GM21526 (cell line): Measurements from ENCODE around the gene PRKCE.

Experiments
- ATAC-seq: cut with Tn5 transposase; IDR thresholded peaks from one replicate; pipeline ENCODE4 v1.9.1; 2021; ENCODE audit warnings: moderate library complexity; ENCODE audit not compliant: unreplicated experiment, low FRiP score

Gene PRKCE

DNA sequence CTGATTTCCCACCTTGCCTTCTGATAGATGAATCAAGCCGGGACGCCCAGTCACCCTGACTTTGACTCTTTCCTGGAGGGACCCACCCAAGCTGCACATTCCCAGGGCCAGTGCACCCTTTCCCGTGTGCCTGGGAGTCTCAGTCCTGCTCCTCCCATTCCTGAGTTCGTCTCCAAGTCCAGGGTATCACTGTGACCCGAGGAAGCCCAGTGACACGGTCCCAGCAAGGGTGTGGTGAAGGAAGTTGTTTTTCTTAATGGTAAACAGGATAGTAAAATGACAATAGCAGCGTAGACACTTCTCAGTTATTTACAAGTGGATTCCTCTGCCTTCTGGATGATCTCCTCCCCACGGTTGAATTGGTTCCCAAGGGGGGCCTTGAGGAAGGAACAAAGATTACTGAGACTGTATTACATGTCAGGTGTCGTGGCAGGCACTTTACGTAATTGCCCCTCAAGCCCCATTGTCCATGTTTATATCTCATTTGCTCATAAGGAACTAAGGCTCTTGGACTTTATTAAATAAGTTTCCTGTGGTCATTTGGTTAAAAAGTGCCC is 123.3 kb downstream of the PRKCE start:
- ATAC-seq = no peak

DNA sequence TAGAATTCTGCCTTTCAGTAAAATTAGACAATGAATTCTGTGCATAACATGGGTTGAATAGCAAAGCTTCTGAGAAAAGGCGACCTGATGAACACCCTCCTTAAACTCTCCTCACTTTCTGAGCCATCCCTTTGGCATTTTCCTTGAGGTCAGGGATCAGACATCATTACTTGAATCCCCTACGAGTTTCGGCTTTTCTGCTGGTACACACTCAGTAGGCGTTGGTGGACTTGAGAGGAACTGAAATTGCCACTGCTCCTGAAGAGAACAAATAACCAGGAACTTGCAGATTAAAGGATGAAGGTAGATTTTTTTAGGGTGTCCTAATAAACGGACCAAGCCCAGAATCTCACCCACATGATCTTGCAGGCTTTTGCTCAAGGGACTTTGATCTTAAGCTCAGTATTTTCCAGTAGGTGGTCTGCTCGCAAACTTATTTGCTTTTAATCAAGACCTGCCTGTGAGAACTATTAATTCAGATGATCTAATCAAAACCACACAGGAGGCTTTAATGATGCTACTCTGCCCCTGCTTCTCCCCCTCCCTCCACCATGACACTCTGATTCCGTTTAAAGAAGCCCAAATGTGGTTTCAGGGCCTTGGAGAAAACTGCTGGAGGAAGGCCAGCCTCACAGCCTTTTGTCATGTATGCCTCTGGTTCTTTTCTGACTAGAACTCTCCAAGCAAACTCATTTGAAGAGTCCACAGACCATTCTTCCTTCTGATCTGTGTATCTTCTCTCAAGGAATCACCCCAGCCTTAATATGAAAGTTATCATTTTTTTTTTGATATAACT is 124.9 kb downstream of the PRKCE start:
- ATAC-seq = no peak

DNA sequence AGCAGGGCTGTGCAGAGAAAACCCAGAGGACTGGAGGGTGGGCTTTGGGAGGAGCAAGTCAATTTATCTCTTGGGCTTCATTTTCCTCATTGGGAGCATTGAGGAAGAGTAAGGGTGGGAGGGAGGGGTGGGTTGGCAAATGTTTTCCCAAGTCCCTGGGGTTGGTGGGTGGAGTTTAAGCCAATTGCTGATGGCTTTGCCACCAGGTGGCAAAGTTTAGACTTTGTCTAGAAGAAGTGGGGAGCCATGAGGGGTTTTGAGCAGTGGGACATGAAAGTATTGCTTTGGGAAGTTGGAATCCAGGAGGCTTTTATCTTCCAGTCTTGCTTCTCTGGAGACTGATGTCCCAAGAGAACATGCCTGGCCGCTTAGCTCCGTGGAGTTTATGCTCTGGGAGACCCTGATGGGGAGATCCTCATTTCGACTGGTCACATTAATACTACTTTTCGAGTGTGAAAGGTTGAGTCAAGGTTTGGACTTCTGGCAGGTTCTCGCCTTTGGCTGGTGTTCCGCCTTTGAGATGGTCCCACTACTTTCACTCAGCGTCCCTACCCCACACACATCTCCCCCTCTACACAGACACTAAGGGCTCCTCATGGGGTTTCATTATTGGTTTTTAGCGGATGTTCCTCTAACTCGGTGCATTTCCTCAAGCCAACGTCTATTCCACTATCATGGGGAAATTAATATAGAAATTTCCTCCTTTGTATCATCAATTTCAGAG is 126.7 kb downstream of the PRKCE start:
- no peak for ATAC-seq

DNA sequence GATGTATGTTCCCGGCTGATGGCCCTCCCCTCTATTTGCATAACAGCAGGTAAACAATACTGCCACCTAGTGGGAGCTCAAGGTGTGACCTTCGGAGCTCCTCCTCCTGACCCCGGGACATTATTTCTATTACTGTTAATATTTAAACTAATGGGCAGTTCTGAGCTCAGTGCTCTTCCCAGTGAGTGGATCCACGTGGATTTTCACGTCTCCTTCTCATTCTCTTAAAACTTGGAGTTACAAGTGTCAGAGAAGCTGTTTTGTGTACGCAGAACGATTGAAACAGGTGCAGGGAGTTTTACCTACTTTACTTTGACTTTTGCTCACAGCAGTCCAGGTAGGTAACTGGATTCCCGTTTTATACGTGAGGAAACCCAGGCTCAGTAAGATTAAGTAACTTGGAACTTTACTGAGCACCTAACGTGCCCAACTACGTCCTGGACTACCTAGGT is 127.3 kb downstream of the PRKCE start:
- no peak for ATAC-seq

DNA sequence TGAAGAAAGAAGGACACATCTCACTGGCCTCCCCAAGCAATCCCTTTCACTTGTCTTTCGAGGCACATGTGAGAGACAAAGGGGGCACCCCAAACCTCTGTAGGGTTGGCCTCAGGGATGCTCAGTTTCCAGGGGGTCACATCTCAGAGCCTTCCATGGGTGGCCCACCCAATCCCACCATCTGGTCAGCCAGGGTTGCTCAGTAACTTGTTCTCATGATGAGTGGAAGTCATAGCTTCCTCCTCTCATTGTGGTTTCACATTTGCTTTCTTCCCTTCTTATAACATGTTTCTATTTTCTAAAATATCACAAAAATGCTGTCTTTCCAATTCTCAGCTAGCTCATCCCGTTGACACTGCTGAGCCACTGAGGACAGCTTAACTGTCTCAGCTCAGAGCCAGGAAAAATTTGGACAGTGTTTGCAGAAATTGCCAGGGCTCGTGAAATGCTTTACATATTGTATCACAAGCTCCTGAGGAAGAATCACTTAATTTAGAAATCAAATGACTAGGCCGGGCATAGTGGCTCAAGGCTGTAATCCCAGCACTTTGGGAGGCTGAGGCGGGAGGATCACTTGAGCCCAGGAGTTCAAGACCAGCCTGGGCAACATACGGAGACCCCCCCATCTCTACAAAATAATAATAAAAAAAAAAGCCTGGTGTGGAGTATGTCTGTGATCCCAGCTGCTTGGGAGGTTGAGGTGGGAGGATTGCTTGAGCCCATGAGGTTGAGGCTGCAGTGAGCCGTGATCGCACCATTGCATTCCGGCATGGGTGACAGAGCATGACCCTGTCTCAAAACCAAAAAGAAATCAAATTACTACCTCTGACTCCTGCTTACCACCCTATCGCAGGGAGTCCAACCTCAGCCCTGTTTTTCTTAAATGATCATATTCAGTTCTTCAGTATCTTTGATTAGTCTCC is 129.3 kb downstream of the PRKCE start:
- ATAC-seq = peak; percentile 42

DNA sequence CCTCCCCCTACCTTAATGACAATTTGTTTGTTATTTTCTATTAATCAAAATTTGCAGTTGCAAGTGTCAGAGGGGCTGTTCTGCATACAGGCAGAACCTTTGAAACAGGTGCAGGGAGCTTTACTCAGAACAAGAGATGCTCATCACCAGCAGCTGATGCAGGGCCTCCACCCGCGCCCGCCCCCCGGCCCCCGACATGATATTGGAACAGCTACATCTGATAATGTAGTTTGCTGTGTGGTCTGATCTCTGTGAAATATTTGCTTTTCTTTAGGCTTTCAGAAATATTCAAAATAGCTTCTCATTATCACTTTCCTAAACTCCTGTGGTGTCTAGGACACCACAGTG is 130.0 kb downstream of the PRKCE start:
- peak; percentile 42 for ATAC-seq

DNA sequence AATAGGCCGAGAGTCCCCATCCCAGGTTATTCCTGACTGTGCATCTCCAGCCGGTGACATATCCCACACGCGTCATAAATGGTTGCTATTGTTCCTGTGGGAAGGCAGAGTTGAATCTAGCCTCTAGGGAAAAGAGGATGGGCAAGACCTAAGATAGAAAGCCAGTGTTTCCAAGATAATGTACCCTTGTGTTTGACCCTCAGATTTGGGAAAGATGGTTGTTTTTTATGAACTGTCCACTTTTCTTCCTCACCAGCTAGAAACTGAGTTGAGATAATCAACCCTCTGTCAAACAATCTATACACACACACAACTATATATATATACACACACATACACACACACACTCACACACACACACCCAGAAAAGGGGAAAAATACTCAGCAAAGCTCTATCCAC is 131.0 kb downstream of the PRKCE start:
- ATAC-seq = no peak

DNA sequence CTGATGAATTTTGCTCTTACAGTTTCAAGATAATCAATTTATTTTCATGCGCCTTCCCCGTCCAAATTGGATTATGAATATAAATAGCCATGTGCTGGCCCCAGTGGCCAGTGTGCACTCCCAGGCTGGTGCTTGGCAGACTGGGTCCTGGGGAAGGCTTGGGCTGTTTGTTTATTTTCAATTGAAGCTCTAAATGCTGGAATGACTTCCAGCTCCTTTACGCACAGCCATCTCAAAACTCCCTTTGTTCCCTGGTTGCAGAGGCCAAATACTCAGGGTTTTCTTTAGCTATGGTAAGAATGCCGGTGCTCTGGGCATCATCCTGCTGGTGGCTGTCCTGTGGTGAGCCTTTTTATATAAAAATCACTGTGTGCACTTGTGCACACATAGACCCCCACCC is 131.5 kb downstream of the PRKCE start:
- no peak for ATAC-seq

DNA sequence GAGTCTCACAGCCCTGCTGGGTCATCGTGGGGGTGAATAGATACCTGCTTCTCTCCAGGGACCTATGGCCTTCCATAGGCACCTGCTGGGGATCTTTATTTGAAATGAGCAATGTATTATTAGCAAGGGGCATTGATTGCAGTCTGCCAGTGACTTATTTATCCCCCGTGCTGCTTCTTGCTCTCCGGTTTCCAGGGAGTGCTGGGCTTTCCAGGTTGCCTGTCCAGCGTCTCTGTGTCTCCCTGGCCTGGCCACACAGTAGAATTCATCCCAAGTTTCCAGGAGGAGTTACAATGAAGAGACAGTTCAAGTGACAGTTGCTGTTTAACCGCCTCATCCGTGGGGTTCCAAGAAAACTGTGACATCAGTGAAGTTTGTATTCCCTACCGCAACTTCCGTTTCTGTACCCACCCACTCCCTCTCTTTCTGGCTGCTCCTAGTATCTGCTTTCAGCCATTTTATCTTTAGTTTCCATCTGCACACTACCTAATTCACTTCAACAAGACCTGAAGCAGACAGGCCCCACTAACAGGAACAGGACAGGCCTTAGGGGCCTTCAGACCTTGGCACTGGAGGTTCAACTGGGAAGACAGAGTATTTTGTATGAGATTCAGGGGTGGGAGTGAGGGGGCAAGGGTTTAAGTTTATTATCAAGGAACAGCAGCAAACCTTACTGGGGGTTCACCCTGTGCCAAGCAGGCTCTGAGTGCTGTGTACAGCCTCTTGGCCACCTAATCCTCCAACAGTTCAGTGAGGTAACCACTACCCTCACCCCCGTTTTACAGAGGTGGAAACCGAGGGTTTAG is 134.8 kb downstream of the PRKCE start:
- ATAC-seq = no peak

DNA sequence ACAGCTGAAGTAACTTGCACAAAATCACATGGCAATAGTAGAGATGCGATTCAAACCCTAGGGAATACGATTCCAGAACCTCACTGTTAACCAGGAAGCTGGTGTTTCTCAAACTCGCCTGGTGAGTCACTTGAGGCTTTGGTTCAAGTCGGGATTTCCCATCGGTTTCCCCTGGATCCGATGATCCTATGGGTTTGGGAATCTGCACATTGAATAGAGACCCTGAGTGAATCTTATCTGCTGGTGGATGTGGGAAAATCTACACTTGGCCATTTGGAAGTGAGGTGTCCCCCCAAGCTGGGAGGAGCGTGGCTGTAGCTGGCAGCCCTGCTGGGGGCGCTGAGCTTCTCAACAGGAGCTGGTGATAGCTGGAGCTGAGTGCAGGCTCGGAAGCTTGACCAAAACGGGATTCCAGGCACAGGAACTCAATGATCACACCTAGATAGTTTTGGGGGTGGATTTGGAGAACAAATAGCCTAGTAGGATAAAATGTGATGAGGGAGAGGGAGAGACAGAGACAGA is 135.4 kb downstream of the PRKCE start:
- ATAC-seq = no peak

DNA sequence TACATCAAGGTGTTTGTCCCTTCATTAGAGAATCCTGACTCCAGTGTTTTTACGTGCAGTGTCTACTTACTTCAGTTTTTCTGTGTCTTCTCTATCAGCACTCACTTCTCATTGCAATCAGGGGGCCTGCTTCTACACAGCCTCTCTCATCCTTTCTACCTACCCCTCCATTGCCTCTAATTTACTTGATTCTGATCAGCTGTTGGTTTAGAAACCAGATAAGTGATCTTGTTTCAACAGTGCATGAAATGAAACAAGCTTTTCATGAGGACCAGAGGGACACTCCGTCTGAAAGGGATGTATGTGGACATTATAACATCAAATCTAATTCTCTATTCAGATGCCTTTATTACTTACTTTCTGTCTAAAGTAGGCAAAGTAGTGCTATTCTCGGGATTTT is 136.9 kb downstream of the PRKCE start:
- ATAC-seq = no peak

DNA sequence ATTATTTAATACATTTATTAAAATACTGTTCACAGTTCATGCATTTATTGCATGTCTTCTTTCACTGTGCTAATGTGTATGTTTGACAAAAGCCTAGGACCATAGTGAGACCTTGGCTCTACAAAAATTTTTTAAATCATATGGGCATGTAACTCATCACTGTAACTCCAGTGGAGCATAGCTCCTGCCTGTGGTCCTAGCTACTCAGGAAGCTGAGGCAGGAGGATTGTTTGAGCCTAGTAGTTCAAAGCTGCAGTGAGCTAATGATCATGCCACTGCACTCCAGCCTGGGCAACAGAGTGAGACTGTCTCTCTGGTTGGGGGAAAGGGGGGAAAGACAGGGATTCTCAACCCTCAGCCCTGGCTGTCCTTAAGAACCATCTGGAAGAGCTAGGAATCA is 137.8 kb downstream of the PRKCE start:
- ATAC-seq = no peak

DNA sequence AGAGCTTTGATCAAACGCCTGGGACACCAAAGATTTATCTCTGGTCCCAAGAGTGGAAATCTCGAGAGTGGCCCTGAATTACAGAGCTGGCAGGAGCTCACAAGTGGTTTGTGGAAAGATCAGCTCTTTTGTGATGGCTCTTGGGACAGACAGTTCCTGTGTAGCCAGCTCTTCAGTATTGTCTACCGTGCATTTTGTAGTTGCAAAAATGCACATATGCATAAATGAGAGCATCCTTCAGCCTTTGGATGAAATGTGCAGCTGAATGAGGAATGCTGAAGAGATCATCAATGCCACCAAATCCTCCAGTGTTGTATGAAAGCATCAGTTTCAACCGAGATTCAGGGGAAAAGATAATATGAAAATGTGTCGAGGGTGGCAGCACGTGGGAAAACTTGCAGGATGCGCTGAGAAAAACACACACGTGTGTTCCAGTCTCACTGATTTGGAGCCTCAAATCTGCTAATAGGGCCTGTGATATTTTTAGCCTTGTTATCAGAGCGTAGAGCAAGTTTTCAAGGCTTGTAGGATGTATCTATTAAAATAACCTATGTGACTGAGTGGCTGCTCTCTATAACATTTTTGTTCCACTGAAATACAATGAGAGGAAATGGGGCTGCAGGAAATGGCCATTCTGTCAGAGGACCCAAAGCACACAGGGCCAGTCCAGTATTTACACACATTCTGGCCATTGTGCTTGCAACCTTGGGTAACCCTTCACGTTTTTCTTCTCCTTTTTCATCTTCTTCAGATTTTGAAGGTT is 138.7 kb downstream of the PRKCE start:
- ATAC-seq = no peak

DNA sequence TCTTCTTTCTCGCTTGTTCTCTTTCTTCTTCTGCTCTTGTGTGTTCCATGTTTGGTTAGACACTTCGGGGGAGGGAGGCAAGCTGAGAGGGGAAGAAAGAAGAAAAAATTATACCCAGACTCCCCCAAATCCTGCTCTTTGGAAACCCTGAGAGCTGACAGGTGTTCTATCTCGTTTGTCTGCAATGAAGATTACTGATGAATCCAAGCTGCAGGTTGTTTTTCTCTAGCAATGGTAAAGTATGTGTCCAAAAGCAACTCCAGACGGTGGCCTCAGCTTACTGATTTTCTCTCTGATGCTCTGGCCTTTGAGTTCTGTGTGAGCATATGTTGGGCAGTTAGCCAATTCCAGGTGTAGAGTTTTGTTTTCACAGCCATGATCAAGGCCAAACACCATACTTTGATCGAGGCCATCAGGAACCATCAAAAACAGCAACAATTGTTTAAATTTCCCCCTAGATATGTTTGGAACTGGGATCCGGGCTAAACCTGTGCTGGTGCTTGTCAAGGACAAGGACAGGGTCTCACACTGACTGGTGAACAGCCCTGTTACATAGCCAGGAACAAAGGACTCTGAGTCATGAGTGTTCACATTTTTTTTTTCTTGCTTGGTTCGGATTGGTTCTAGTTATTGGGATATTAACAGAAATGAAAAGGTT is 142.0 kb downstream of the PRKCE start:
- no peak for ATAC-seq

DNA sequence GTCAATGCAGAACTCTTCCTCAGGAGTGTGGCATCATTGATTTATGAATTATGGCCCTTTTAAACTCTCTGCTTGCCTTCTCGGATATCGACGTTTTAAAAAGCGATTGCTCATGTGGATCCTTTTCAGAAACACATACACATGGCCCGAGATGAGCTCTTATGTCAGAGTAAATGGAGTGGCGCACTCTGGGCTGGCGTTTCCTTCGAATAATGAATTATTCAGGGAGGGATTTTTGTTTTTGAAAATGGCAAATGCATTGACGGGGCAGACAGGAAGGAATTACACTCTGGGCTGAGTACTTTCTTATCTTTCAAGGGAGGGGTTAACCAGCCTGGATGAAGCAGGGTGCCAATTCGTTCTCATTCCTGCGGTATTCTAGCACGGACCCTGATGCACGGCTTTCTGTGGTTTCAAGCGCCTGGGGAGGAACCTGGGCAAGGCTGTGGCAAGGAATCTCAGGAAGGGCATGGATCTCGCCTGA is 142.7 kb downstream of the PRKCE start:
- no peak for ATAC-seq

DNA sequence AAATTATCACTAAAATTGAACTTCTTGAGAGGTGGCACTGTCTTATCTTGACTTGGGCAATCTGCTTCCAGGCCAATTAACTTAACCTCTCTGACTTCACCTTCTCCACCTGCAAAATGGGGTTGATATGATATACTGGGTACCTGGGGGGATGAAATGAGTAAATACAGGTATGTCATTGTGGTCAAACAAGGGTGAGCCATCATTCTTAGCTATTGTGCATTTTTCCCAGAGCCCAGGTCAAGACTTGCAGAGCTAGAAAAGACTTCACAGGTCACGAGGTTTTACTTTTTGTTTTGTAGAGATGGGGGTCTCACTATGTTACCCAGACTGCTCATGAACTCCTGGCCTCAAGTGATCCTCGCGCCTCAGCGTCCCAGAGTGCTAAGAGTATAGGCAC is 145.0 kb downstream of the PRKCE start:
- ATAC-seq = no peak

DNA sequence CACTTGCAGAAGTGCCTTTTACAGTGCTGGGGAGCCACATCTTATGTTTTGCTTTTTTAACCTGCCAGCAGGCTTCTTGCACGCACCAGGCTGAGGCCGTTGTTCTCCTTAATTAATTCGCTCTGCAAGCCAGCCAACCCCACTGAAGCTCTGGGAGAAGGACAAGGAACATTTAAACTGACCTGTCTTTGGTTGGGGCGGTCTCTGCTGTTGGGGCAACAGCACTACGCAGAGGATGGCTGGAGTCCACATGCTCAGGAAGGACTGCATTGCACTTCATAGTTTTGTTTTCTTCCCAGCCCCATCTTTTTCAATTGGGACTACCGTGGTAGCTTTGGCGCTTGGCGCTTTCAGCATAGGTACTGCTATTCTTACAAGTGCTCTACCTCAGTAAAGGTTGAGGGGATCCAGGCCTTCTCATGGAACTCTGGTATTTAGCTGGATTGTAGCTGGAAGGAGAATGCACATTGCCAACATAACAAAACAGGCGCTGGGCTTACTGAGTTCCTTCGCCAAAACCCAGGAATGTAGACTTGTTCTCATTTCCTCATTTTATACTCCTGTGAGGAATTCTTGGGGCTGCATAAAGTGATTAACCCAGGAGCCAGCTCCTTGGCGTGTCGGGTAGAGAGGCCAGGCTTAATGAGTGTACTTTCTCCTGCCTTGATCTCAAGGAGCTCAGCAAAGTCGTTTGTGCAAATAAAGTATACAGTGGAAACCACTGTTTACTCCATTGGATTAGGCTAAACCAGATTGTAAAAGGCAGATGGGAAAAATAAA is 146.2 kb downstream of the PRKCE start:
- no peak for ATAC-seq
